Neural cell (in vitro differentiated cells): ENCODE data around the gene KIF5C. TPM values are rescaled to one million over a fixed set of nuclear protein-coding genes. Genes with fewer than 3 reads are reported as not detected.

Experiments
- H2AFZ ChIP-seq: fragments of 200-600, 300-800 bp; sonication (generic), shearing (Covaris generic); 2 replicates; pipeline ENCODE4 v1.6.0; 2014; ENCODE audit warnings: low read depth, mild to moderate bottlenecking, antibody characterized with exemption, low read length, moderate library complexity
- H3F3A ChIP-seq: fragments of 200-600 bp; shearing (Covaris generic); 2 replicates; pipeline ENCODE4 v1.6.1; 2016; ENCODE audit warnings: mild to moderate bottlenecking, moderate library complexity, mixed read lengths, antibody characterized with exemption, low read length; ENCODE audit not compliant: insufficient read depth, poor library complexity, severe bottlenecking
- H3K27ac ChIP-seq: fragments of 200-600, 300-800 bp; sonication (generic), shearing (Covaris generic); 2 replicates; pipeline ENCODE4 v1.5.1; 2014; ENCODE audit warnings: mild to moderate bottlenecking, low read length, moderate library complexity
- H3K27me3 ChIP-seq: fragments of 300-800, 200-600 bp; sonication (generic), shearing (Covaris generic); 2 replicates; pipeline ENCODE4 v1.6.0; 2014; ENCODE audit warnings: mild to moderate bottlenecking, low read depth, low read length, moderate library complexity; ENCODE audit not compliant: insufficient read depth
- H3K36me3 ChIP-seq: fragments of 300-800, 200-600 bp; sonication (generic), shearing (Covaris generic); 2 replicates; pipeline ENCODE4 v1.5.1; 2014; ENCODE audit warnings: mild to moderate bottlenecking, antibody characterized with exemption, low read length, moderate library complexity; ENCODE audit not compliant: insufficient read depth
- H3K4me2 ChIP-seq: fragments of 300-800, 200-600 bp; sonication (generic), shearing (Covaris generic); 2 replicates; pipeline ENCODE4 v1.6.0; 2014; ENCODE audit warnings: mild to moderate bottlenecking, low read length
- H3K4me3 ChIP-seq: fragments of 300-800, 200-600 bp; sonication (generic), shearing (Covaris generic); 2 replicates; pipeline ENCODE4 v1.5.1; 2014; ENCODE audit warnings: mild to moderate bottlenecking, low read length, moderate library complexity
- H3K79me2 ChIP-seq: fragments of 200-600 bp; shearing (Covaris generic); replicated peaks from 2 replicates; pipeline ENCODE4 v1.6.0; 2014; ENCODE audit warnings: mild to moderate bottlenecking, low read length, moderate library complexity; ENCODE audit not compliant: insufficient read depth
- H3K9ac ChIP-seq: fragments of 300-800, 200-600 bp; sonication (generic), shearing (Covaris generic); 2 replicates; pipeline ENCODE4 v1.6.1; 2016; ENCODE audit warnings: mild to moderate bottlenecking, low read length, mixed read lengths
- H3K9me2 ChIP-seq: fragments of 200-600 bp; shearing (Covaris generic); 2 replicates; pipeline ENCODE4 v1.6.1; 2016; ENCODE audit warnings: mild to moderate bottlenecking, low read length, mixed read lengths; ENCODE audit not compliant: insufficient read depth
- H3K9me3 ChIP-seq: fragments of 200-600, 300-800 bp; sonication (generic), shearing (Covaris generic); 2 replicates; pipeline ENCODE4 v1.6.1; 2016; ENCODE audit warnings: mild to moderate bottlenecking, mixed run types, low read length, moderate library complexity, mixed read lengths
- H4K20me1 ChIP-seq: fragments of 200-600 bp; shearing (Covaris generic); 2 replicates; pipeline ENCODE4 v1.6.1; 2016; ENCODE audit warnings: mild to moderate bottlenecking, mixed run types; ENCODE audit not compliant: insufficient read depth
- CTCF ChIP-seq: fragments of 450-650 bp; IDR thresholded peaks from 2 replicates; pipeline ENCODE4 v1.5.1; 2014; ENCODE audit warnings: antibody characterized with exemption, mild to moderate bottlenecking, moderate library complexity; ENCODE audit not compliant: poor library complexity, severe bottlenecking
- EP300 ChIP-seq: fragments of 450-650 bp; conservative IDR thresholded peaks from 2 replicates; pipeline ENCODE4 v1.6.1; 2014; ENCODE audit warnings: antibody characterized with exemption, mild to moderate bottlenecking, moderate library complexity; ENCODE audit not compliant: poor library complexity, severe bottlenecking
- EZH2 ChIP-seq: fragments of 200-600, 300-800 bp; shearing (Covaris generic), sonication (generic); IDR thresholded peaks from 2 replicates; pipeline ENCODE4 v1.6.1; 2014; ENCODE audit warnings: antibody characterized with exemption, low read length, borderline replicate concordance, mild to moderate bottlenecking; ENCODE audit not compliant: insufficient read depth, poor library complexity, severe bottlenecking
- MXI1 ChIP-seq: fragments of 450-650 bp; conservative IDR thresholded peaks from 2 replicates; pipeline ENCODE4 v1.6.1; 2014; ENCODE audit warnings: antibody characterized with exemption, mild to moderate bottlenecking; ENCODE audit not compliant: poor library complexity, severe bottlenecking
- POLR2AphosphoS5 ChIP-seq: IDR thresholded peaks from 2 replicates; pipeline ENCODE4 v1.6.1; 2012
- RAD21 ChIP-seq: fragments of 450-650 bp; conservative IDR thresholded peaks from 2 replicates; pipeline ENCODE4 v1.6.1; 2014; ENCODE audit warnings: antibody characterized with exemption, mild to moderate bottlenecking, moderate library complexity
- SMC3 ChIP-seq: fragments of 450-650 bp; conservative IDR thresholded peaks from 2 replicates; pipeline ENCODE4 v1.6.1; 2014; ENCODE audit warnings: antibody characterized with exemption, mild to moderate bottlenecking, moderate library complexity; ENCODE audit not compliant: poor library complexity
- TAF1 ChIP-seq: IDR thresholded peaks from 2 replicates; pipeline ENCODE4 v1.6.1; 2012; ENCODE audit warnings: low read depth
- polyA plus RNA-seq: library from polyadenylated mRNA; depleted of rRNA; stranded (reverse); fragments of >200 nt; gene quantifications from 2 replicates; pipeline ENCODE4 v1.2.3, GENCODE V29; 2014
- TF ChIP-seq, protein P1 (sequence below): IDR thresholded peaks from 2 replicates; pipeline ENCODE4 v1.6.1; 2012; ENCODE audit warnings: borderline replicate concordance

The KIF5C gene
- polyA plus RNA-seq, 1 donor from 2014 or later, result 527 TPM

DNA sequence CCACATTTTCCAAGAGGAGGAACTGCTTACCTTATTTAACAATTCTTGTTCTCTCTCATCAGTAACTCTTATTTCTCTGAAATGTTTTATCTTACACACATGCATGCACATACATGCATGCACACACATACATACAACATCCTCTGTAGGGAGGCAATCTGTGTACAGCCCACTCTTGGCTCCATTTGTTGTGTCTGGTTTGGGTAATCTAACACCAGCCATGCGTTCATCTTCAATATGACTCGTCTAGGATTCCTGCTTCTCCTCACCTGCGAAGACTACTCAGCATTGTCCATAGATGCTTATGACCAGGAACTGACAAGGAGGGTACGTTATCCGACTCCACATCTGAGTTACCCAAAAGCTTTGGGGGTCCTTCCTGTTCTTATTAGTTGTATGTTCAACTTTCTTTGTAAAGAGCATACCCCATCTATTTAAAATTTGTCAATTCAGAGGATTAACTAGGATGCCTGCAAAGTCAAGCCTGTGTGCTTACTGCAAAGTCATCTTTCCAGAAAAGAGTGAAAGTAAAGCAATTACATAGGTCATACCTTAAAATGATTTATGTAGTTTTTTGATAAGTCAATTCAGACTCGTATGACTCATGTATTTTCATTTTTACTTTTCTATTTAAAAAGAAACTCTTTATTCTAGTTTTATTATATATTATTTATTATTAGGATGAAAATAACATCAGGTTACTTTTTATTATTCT, 181.7 kb downstream of the KIF5C start:
- H3K4me3 ChIP-seq, result no peak overlapping the region
- TF ChIP-seq SMC3, result no peak
- H3K9me3 ChIP-seq, result no peaks in the 10 kb centered on the region
- no peaks in the 10 kb centered on the region for H3K27me3 ChIP-seq
- no peak overlapping the region for H2AFZ ChIP-seq
- no peaks in the 10 kb centered on the region for H3F3A ChIP-seq
- no peak overlapping the region for H3K4me2 ChIP-seq
- H4K20me1 ChIP-seq, result no peaks in the 10 kb centered on the region
- H3K9me2 ChIP-seq, result no peaks in the 10 kb centered on the region
- no peak overlapping the region for H3K9ac ChIP-seq
- no peak overlapping the region for H3K27ac ChIP-seq
- no peaks in the 10 kb centered on the region for H3K79me2 ChIP-seq
- no peaks in the 10 kb centered on the region for H3K36me3 ChIP-seq

GRCh38 chr2:149057401-149057800, 182.4 kb downstream of the KIF5C start:
- no peak overlapping the region for H3K27ac ChIP-seq
- no peaks in the 10 kb centered on the region for H4K20me1 ChIP-seq

More at GRCh38 chr2:149057401-149057800, 182.4 kb downstream of the KIF5C start:
- Histone ChIP-seq H3K9me2 (no peaks in the 10 kb centered on the region), H3K79me2 (no peaks in the 10 kb centered on the region), H3F3A (no peaks in the 10 kb centered on the region), H3K9me3 (no peaks in the 10 kb centered on the region), H3K9ac (no peak overlapping the region), H3K36me3 (no peaks in the 10 kb centered on the region), H3K4me2 (no peak overlapping the region), H3K4me3 (no peak overlapping the region), H3K27me3 (no peaks in the 10 kb centered on the region), H2AFZ (no peak overlapping the region)
- TF ChIP-seq, protein P1, sequence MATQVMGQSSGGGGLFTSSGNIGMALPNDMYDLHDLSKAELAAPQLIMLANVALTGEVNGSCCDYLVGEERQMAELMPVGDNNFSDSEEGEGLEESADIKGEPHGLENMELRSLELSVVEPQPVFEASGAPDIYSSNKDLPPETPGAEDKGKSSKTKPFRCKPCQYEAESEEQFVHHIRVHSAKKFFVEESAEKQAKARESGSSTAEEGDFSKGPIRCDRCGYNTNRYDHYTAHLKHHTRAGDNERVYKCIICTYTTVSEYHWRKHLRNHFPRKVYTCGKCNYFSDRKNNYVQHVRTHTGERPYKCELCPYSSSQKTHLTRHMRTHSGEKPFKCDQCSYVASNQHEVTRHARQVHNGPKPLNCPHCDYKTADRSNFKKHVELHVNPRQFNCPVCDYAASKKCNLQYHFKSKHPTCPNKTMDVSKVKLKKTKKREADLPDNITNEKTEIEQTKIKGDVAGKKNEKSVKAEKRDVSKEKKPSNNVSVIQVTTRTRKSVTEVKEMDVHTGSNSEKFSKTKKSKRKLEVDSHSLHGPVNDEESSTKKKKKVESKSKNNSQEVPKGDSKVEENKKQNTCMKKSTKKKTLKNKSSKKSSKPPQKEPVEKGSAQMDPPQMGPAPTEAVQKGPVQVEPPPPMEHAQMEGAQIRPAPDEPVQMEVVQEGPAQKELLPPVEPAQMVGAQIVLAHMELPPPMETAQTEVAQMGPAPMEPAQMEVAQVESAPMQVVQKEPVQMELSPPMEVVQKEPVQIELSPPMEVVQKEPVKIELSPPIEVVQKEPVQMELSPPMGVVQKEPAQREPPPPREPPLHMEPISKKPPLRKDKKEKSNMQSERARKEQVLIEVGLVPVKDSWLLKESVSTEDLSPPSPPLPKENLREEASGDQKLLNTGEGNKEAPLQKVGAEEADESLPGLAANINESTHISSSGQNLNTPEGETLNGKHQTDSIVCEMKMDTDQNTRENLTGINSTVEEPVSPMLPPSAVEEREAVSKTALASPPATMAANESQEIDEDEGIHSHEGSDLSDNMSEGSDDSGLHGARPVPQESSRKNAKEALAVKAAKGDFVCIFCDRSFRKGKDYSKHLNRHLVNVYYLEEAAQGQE, result no peak
- TF ChIP-seq RAD21 (no peak), MXI1 (no peak), TAF1 (no peak), SMC3 (no peak), EP300 (no peak), EZH2 (no peak), POLR2AphosphoS5 (no peak), CTCF (no peak)
